HEK293 (cell line): ENCODE measurements around the gene PKNOX2.

Experiments used
- CTCF ChIA-PET: fragments of 350-600 bp; formaldehyde crosslinking; extraction: SDS; loops from one replicate; lab custom pipeline; 2021; ENCODE audit warnings: antibody characterized with exemption; lab: Yijun Ruan, JAX
- POLR2A ChIA-PET: fragments of 300-600 bp; formaldehyde crosslinking; extraction: SDS; loops from one replicate; lab custom pipeline; 2020; ENCODE audit warnings: antibody characterized with exemption, inconsistent platforms; lab: Yijun Ruan, JAX
- H3K27ac ChIP-seq: fragments of 200-500 bp; sonication (Bioruptor generic); 2 replicates; pipeline ENCODE4 v1.5.1; 2014; ENCODE audit warnings: low read depth, low read length, control low read depth, inconsistent platforms; ENCODE audit errors: extremely low read depth
- H3K36me3 ChIP-seq, 2 experiments: fragments of 200-500 bp in 1 of 2; sonication (Bioruptor generic) in 1 of 2; 1 replicate in 1 of 2; 2 replicates in 1 of 2; pipeline ENCODE4 v1.5.1; 2014 to 2017; ENCODE audit warnings: inconsistent platforms in 2 of 2, low read length in 2 of 2; ENCODE audit not compliant: control insufficient read depth in 2 of 2, insufficient read depth in 1 of 2
- H3K4me1 ChIP-seq: fragments of 200-500 bp; sonication (Bioruptor generic); 2 replicates; pipeline ENCODE4 v1.5.1; 2014; ENCODE audit warnings: mild to moderate bottlenecking, low read length, inconsistent platforms; ENCODE audit not compliant: control insufficient read depth, insufficient read depth
- H3K4me3 ChIP-seq: 2 replicates; pipeline ENCODE4 v1.5.1; 2011; ENCODE audit warnings: low read depth, mild to moderate bottlenecking, control low read depth, low read length, moderate library complexity
- H3K9me3 ChIP-seq: fragments of 200-500 bp; sonication (Bioruptor generic); 2 replicates; pipeline ENCODE4 v1.5.1; 2014; ENCODE audit warnings: low read depth, low read length, inconsistent platforms; ENCODE audit not compliant: control insufficient read depth, insufficient read depth
- BCL6B ChIP-seq: fragments of 450-650 bp; formaldehyde crosslinking; IDR thresholded peaks from 2 replicates; pipeline ENCODE4 v1.5.1; 2017; ENCODE audit warnings: missing biosample characterization, missing genetic modification characterization
- GLI4 ChIP-seq: fragments of 450-650 bp; formaldehyde crosslinking; IDR thresholded peaks from 2 replicates; pipeline ENCODE4 v1.5.1; 2016; ENCODE audit warnings: missing biosample characterization, missing genetic modification characterization
- HOXC10 ChIP-seq: sonication (generic); formaldehyde crosslinking; IDR thresholded peaks from 2 replicates; pipeline ENCODE4 v1.8.1; 2023; ENCODE audit warnings: mild to moderate bottlenecking, missing genetic modification reagents
- KLF16 ChIP-seq: fragments of 450-650 bp; formaldehyde crosslinking; IDR thresholded peaks from 2 replicates; pipeline ENCODE4 v1.5.1; 2017; ENCODE audit warnings: missing biosample characterization, missing genetic modification characterization
- RBAK ChIP-seq: fragments of 450-650 bp; formaldehyde crosslinking; IDR thresholded peaks from 2 replicates; pipeline ENCODE4 v1.5.1; 2016; ENCODE audit warnings: missing biosample characterization, missing genetic modification characterization
- SP3 ChIP-seq: fragments of 450-650 bp; formaldehyde crosslinking; IDR thresholded peaks from 2 replicates; pipeline ENCODE4 v1.5.1; 2016; ENCODE audit warnings: missing biosample characterization, missing genetic modification characterization
- ZBTB21 ChIP-seq: fragments of 450-650 bp; formaldehyde crosslinking; IDR thresholded peaks from 2 replicates; pipeline ENCODE4 v1.5.1; 2017; ENCODE audit warnings: missing biosample characterization, missing genetic modification characterization
- ZBTB44 ChIP-seq: fragments of 450-650 bp; IDR thresholded peaks from 2 replicates; pipeline ENCODE4 v1.5.1; 2018; ENCODE audit warnings: missing biosample characterization, mild to moderate bottlenecking, missing genetic modification characterization
- ZBTB7A ChIP-seq: fragments of 450-650 bp; formaldehyde crosslinking; IDR thresholded peaks from 2 replicates; pipeline ENCODE4 v1.5.1; 2016; ENCODE audit warnings: low read depth, missing biosample characterization, missing genetic modification characterization
- ZNF140 ChIP-seq: fragments of 450-650 bp; formaldehyde crosslinking; IDR thresholded peaks from 2 replicates; pipeline ENCODE4 v1.5.1; 2016; ENCODE audit warnings: missing biosample characterization, missing genetic modification characterization
- ZNF146 ChIP-seq: fragments of 450-650 bp; formaldehyde crosslinking; IDR thresholded peaks from 2 replicates; pipeline ENCODE4 v1.5.1; 2016; ENCODE audit warnings: missing biosample characterization, missing genetic modification characterization
- ZNF311 ChIP-seq: fragments of 450-650 bp; formaldehyde crosslinking; IDR thresholded peaks from 2 replicates; pipeline ENCODE4 v1.5.1; 2017; ENCODE audit warnings: missing biosample characterization, missing genetic modification characterization, borderline replicate concordance
- ZNF621 ChIP-seq: fragments of 450-650 bp; formaldehyde crosslinking; IDR thresholded peaks from 2 replicates; pipeline ENCODE4 v1.5.1; 2017; ENCODE audit warnings: missing biosample characterization, missing genetic modification characterization
- ZNF624 ChIP-seq: fragments of 450-650 bp; formaldehyde crosslinking; IDR thresholded peaks from 2 replicates; pipeline ENCODE4 v1.5.1; 2017; ENCODE audit warnings: missing biosample characterization, missing genetic modification characterization
- ZNF626 ChIP-seq: fragments of 450-650 bp; sonication (Bioruptor Pico); formaldehyde crosslinking; IDR thresholded peaks from 2 replicates; pipeline ENCODE4 v1.5.1; 2018; ENCODE audit warnings: missing biosample characterization, missing genetic modification characterization, inconsistent platforms
- ZNF658 ChIP-seq: fragments of 450-650 bp; formaldehyde crosslinking; IDR thresholded peaks from 2 replicates; pipeline ENCODE4; 2016; ENCODE audit warnings: missing biosample characterization, missing genetic modification characterization
- ZNF701 ChIP-seq: fragments of 450-650 bp; formaldehyde crosslinking; IDR thresholded peaks from 2 replicates; pipeline ENCODE4 v1.5.1; 2016; ENCODE audit warnings: missing biosample characterization, missing genetic modification characterization
- ZNF777 ChIP-seq: fragments of 450-650 bp; formaldehyde crosslinking; IDR thresholded peaks from 2 replicates; pipeline ENCODE4 v1.5.1; 2017; ENCODE audit warnings: missing biosample characterization, missing genetic modification characterization, borderline replicate concordance
- TF ChIP-seq, protein P1 (sequence below): fragments of 450-650 bp; formaldehyde crosslinking; IDR thresholded peaks from 2 replicates; pipeline ENCODE4 v1.5.1; 2016; ENCODE audit warnings: missing biosample characterization, missing genetic modification characterization

PKNOX2 gene

GRCh38 chr11:125382822-125383221 is 218.3 kb downstream of the PKNOX2 start (continued):
- no peak for TF ChIP-seq ZBTB21
- TF ChIP-seq, protein P1, sequence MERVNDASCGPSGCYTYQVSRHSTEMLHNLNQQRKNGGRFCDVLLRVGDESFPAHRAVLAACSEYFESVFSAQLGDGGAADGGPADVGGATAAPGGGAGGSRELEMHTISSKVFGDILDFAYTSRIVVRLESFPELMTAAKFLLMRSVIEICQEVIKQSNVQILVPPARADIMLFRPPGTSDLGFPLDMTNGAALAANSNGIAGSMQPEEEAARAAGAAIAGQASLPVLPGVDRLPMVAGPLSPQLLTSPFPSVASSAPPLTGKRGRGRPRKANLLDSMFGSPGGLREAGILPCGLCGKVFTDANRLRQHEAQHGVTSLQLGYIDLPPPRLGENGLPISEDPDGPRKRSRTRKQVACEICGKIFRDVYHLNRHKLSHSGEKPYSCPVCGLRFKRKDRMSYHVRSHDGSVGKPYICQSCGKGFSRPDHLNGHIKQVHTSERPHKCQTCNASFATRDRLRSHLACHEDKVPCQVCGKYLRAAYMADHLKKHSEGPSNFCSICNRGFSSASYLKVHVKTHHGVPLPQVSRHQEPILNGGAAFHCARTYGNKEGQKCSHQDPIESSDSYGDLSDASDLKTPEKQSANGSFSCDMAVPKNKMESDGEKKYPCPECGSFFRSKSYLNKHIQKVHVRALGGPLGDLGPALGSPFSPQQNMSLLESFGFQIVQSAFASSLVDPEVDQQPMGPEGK (tag by site-specific recombination), result no peak

DNA sequence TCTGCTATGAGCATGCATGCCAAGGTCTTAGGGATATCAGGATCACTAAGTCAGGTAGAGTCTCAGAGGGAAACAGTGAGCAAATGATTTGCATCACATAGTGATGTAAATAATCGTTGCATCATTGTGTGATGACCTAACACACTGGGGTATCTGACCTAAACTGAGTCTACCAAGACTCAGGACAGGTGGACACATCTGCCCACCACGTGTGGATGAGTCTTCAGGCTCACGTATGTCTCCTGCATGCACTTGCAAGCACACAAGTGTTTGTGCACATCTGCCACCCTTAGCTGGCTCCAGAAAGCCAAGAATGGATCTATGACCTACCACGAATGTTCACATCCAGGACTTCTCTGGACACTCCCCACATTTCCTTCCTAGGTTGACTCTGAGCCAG is 220.3 kb downstream of the PKNOX2 start:
- Histone ChIP-seq H3K27ac (no peak overlapping the region), H3K4me1 (no peaks in the 10 kb centered on the region), H3K9me3 (no peaks in the 10 kb centered on the region), H3K4me3 (no peak overlapping the region), H3K36me3 (peaks cover 0 to 3% of the 10 kb centered on the region in 2 experiments; a peak in 1 of 3 replicates)
- POLR2A ChIA-PET, result no interaction called here
- CTCF ChIA-PET, result interaction anchor here (0.8 kb wide), 1 partner anchor 44 kb away, joined by 4 read pairs; no protein-coding TSS in a partner anchor
- TF ChIP-seq HOXC10 (CRISPR knock-in tag), result no peak
- TF ChIP-seq ZBTB44 (tag by site-specific recombination), result no peak
- TF ChIP-seq ZNF140 (tag by site-specific recombination), result no peak

GRCh38 chr11:125387901-125388300 is 223.3 kb downstream of the PKNOX2 start:
- Histone ChIP-seq H3K9me3 (no peaks in the 10 kb centered on the region), H3K4me1 (no peaks in the 10 kb centered on the region), H3K27ac (no peak overlapping the region), H3K4me3 (no peak overlapping the region), H3K36me3 (peaks cover 0 to 3% of the 10 kb centered on the region in 2 experiments; a peak in 1 of 3 replicates)
- no peak for TF ChIP-seq ZNF658
- no peak for TF ChIP-seq ZNF701 (tag by site-specific recombination)
- TF ChIP-seq RBAK, result no peak
- POLR2A ChIA-PET, result no interaction called here
- CTCF ChIA-PET, result interaction anchor here (1.1 kb wide), 1 partner anchor 42 kb away, joined by 4 read pairs; no protein-coding TSS in a partner anchor

DNA sequence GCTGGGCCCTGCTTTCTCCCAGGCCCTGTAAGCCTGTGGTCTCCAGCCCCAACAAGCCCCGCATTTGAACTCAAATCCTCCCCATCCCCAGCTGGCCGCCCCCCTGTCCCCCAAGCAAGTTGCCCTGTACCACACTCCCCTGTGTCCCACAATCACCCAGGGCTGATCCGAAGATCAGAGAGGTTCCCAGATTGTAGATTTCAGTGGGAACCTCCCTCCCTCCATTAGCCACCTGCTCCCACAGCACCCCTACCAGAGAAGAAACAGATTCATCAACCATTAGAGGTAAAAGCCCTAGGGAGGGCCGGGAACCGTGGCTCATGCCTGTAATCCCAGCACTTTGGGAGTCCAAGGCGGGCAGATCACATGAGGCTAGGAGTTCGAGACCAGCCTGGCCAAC is 224.1 kb downstream of the PKNOX2 start:
- H3K36me3 ChIP-seq, result peaks cover 0 to 3% of the 10 kb centered on the region in 2 experiments; a peak in 1 of 3 replicates
- no peak overlapping the region for H3K4me3 ChIP-seq
- TF ChIP-seq RBAK (no peak), KLF16 (tag by site-specific recombination) (no peak), BCL6B (no peak), ZBTB7A (tag by site-specific recombination) (no peak), ZNF624 (no peak), ZNF777 (tag by site-specific recombination) (no peak), ZNF626 (tag by site-specific recombination) (no peak), ZNF621 (tag by site-specific recombination) (no peak), SP3 (tag by site-specific recombination) (no peak), ZNF311 (tag by site-specific recombination) (no peak), GLI4 (tag by site-specific recombination) (no peak), ZNF146 (tag by site-specific recombination) (no peak)
- H3K4me1 ChIP-seq, result no peaks in the 10 kb centered on the region
- CTCF ChIA-PET, result interaction anchor here (0.6 to 1.1 kb wide), 2 partner anchors 40 to 42 kb away, joined by 3 to 4 read pairs; no protein-coding TSS in a partner anchor
- no peaks in the 10 kb centered on the region for H3K9me3 ChIP-seq
- POLR2A ChIA-PET, result no interaction called here
- H3K27ac ChIP-seq, result no peak overlapping the region
